ENCODE data around the gene PAPPA.

GRCh38 chr9:116322521-116322920 lies 168.9 kb downstream of the PAPPA start:
- no peak for TF ChIP-seq POLR2AphosphoS5 (IDR thresholded peaks at IDR 0.05; ENCODE audit: low read depth, low read length)
- no peak for TF ChIP-seq TAF1 (IDR thresholded peaks at IDR 0.05; ENCODE audit: low read depth, low read length)
- TF ChIP-seq POLR2A (IDR thresholded peaks at IDR 0.05; ENCODE audit: low read depth, low read length), result no peak
- no peak for TF ChIP-seq SPI1 (IDR thresholded peaks at IDR 0.05; ENCODE audit: low read depth, low read length)
- TF ChIP-seq POU2F2 (IDR thresholded peaks at IDR 0.05; ENCODE audit: low read depth, low read length), result no peak
